ENCODE data around the gene CHMP6. TPM values are rescaled to one million over a fixed set of nuclear protein-coding genes. Genes with fewer than 3 reads are reported as not detected.

Gene CHMP6
- total RNA-seq, 1 donor from 2014 or later, result 31.1 TPM

DNA sequence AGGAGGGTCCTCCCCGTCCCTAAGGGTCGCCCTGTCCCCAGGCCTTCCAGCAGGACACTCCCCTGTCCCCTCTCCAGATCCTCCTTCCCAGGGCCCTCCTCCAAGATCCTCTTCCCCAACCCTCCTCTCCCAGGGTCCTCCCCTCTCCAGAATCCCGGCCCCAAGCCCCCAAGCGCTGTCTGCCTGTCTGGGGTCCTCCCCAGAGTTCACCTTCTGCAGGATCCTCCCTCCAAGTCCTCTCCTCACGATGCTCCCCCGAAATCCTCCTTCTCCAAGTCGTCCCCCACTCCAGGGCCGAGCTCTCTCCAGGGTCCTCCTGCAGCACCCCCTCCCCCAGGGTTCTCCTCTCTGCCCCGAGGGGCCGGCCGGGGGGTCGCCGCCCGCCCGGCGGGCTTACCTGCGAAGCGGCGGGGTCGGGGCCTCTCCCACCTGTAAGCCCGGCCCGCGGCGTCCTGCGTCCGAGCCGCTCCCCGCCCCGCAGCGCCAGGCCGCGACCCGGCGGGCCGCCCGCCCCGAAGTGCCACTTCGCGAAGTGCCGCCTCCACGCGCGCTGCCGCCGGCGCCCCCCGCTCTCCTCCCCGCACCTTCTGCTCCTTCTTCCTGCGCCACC, 42.6 kb downstream of the CHMP6 start:
- peaks cover 42% of the 10 kb centered on the region for H3K4me1 Mint-ChIP-seq (ENCODE audit: unreplicated experiment)
- peak overlapping the region; percentile 78 for H3K4me3 Mint-ChIP-seq (ENCODE audit: unreplicated experiment)
- H3K27me3 Mint-ChIP-seq (ENCODE audit: unreplicated experiment), result no peaks in the 10 kb centered on the region
- no peaks in the 10 kb centered on the region for H3K9me3 Mint-ChIP-seq (ENCODE audit: unreplicated experiment)
- H3K27ac Mint-ChIP-seq (ENCODE audit: unreplicated experiment), result no peak overlapping the region
- TF ChIP-seq, protein P1, sequence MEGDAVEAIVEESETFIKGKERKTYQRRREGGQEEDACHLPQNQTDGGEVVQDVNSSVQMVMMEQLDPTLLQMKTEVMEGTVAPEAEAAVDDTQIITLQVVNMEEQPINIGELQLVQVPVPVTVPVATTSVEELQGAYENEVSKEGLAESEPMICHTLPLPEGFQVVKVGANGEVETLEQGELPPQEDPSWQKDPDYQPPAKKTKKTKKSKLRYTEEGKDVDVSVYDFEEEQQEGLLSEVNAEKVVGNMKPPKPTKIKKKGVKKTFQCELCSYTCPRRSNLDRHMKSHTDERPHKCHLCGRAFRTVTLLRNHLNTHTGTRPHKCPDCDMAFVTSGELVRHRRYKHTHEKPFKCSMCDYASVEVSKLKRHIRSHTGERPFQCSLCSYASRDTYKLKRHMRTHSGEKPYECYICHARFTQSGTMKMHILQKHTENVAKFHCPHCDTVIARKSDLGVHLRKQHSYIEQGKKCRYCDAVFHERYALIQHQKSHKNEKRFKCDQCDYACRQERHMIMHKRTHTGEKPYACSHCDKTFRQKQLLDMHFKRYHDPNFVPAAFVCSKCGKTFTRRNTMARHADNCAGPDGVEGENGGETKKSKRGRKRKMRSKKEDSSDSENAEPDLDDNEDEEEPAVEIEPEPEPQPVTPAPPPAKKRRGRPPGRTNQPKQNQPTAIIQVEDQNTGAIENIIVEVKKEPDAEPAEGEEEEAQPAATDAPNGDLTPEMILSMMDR (IDR thresholded peaks at IDR 0.05), result no peak
- DNase-seq (ENCODE audit: extremely low spot score, unreplicated experiment), result no peak
- peaks cover 2% of the 10 kb centered on the region for H3K36me3 Mint-ChIP-seq (ENCODE audit: unreplicated experiment)

DNA sequence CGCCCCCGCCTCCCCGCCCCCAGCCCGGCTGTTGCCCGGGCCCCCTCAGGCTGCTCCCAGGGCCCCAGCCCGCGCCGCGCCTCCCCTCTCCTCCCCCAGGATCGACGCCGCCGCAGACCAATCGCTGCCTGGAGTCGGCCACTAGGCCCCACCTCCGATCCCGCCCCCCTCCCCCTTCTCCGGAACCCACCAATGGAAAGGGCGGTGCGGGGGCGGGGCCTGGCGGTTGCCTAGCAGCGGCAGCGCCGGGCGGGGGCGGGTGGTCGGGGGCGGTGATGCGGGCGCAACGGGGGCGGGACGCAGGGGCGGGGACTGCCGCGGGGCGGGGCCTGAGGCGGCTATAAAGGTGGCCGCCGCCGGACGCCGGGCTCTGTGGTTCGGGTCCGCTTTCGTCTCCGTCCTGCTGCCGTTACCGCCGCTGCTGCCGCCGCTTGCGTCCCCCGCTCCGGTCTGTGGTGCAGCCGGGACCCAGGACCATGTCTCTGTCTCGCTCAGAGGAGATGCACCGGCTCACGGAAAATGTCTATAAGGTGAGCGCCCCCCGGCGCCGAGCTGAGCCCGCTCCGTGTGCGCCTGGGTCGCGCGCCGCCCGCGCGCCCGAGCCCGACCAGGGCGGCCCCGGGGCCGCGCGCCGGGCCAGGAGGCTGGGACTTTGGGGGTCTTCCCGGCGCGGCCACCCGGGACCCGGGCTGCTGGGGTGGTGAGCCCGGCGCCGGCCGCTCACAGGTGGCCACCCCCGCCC, 43.3 kb downstream of the CHMP6 start, which contains the start of gene BAIAP2:
Gene BAIAP2, plus strand, starts transcription at position 373 of the 742 bp plus-strand sequence. Its CDS starts 104 bp downstream, at position 477.
- Mint-ChIP-seq H3K36me3 (ENCODE audit: unreplicated experiment) (peaks cover 2% of the 10 kb centered on the region), H3K9me3 (ENCODE audit: unreplicated experiment) (no peaks in the 10 kb centered on the region), H3K27me3 (ENCODE audit: unreplicated experiment) (no peaks in the 10 kb centered on the region), H3K4me1 (ENCODE audit: unreplicated experiment) (peaks cover 47% of the 10 kb centered on the region), H3K27ac (ENCODE audit: unreplicated experiment) (peak within 1 kb of the TSS; percentile 87), H3K4me3 (ENCODE audit: unreplicated experiment) (peak within 1 kb of the TSS; percentile 86)
- TF ChIP-seq, protein P1 (IDR thresholded peaks at IDR 0.05), result no peak
- peak; percentile 99 for DNase-seq (ENCODE audit: extremely low spot score, unreplicated experiment)

- no peaks in the 10 kb centered on the region for H3K27me3 Mint-ChIP-seq (ENCODE audit: unreplicated experiment)
- no peak for DNase-seq (ENCODE audit: extremely low spot score, unreplicated experiment)
- H3K4me3 Mint-ChIP-seq (ENCODE audit: unreplicated experiment), result peak overlapping the region; percentile 85
- peaks cover 54% of the 10 kb centered on the region for H3K4me1 Mint-ChIP-seq (ENCODE audit: unreplicated experiment)
- peaks cover 2% of the 10 kb centered on the region for H3K36me3 Mint-ChIP-seq (ENCODE audit: unreplicated experiment)
- peak overlapping the region; percentile 62 for H3K27ac Mint-ChIP-seq (ENCODE audit: unreplicated experiment)
- H3K9me3 Mint-ChIP-seq (ENCODE audit: unreplicated experiment), result no peaks in the 10 kb centered on the region
- TF ChIP-seq, protein P1 (IDR thresholded peaks at IDR 0.05), result no peak
Measured at GRCh38 chr17:81035521-81036196, 44.0 kb downstream of the CHMP6 start.

- Mint-ChIP-seq H3K27ac (ENCODE audit: unreplicated experiment) (peak overlapping the region; percentile 62), H3K9me3 (ENCODE audit: unreplicated experiment) (no peaks in the 10 kb centered on the region), H3K36me3 (ENCODE audit: unreplicated experiment) (peaks cover 2% of the 10 kb centered on the region), H3K4me1 (ENCODE audit: unreplicated experiment) (peaks cover 62% of the 10 kb centered on the region), H3K27me3 (ENCODE audit: unreplicated experiment) (no peaks in the 10 kb centered on the region), H3K4me3 (ENCODE audit: unreplicated experiment) (peak overlapping the region; percentile 85)
- DNase-seq (ENCODE audit: extremely low spot score, unreplicated experiment), result no peak
- TF ChIP-seq, protein P1 (IDR thresholded peaks at IDR 0.05), result no peak
Measured at GRCh38 chr17:81036197-81036941, 44.7 kb downstream of the CHMP6 start.
